K562 treated with DMSO at 1 percent for 48 hours (cell line): ENCODE data around the gene ITFG2. TPM values are rescaled to one million over a fixed set of nuclear protein-coding genes. Genes with fewer than 3 reads are reported as not detected.

Experiments used
- total RNA-seq: library from RNA; unstranded; fragments of 300-600 nt; gene quantifications from 2 replicates; pipeline ENCODE4 v1.2.3, GENCODE V29; 2022; ENCODE audit warnings: low replicate concordance; ENCODE audit errors: extremely low read depth

The ITFG2 gene
- total RNA-seq: not detected in 2 replicates

DNA sequence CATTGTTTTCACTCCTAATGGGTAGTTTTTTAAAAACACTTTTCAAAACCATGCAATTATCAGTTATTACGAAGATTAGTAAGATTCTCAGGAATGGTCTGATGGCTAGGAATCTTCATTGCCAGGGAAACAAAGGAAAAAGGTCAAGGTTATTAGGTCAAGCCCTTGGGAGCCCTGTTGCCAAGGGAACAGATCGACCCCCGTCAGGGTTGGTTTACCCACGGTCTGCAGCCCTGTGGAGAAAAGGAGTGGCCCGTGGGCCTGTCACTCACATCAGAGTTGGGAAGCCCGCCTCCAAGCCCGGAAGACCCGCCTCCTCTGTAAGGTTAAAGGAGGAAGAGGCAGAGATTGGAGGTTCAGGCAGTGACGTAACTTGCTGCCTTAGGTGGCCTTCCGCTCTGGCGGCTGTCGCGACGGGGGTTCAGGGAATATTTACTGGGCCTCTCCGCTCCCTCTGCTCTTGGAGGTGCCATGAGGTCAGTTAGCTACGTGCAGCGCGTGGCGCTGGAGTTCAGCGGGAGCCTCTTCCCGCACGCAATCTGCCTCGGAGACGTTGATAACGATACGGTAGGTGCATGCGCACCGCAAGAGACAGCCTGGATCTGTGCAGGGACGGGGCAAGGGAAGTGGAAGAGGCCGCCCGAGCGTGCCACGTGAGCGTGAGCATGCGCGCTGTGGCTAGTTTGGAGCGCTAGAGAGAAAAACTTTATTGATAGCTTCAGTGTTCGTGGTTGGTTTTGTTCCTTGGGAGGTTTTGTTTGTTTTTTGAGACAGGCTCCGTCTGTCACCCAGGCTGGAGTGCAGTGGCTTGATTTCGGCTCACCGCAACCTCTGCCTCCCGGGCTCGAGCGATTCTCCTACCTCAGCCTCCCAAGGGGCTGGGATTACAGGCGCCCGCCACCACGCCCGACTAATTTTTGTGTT is at the start of gene ITFG2:
ITFG2 (plus strand) TSS at position 379 of the 924 bp plus-strand sequence; CDS start at position 472, 93 bp downstream.

DNA sequence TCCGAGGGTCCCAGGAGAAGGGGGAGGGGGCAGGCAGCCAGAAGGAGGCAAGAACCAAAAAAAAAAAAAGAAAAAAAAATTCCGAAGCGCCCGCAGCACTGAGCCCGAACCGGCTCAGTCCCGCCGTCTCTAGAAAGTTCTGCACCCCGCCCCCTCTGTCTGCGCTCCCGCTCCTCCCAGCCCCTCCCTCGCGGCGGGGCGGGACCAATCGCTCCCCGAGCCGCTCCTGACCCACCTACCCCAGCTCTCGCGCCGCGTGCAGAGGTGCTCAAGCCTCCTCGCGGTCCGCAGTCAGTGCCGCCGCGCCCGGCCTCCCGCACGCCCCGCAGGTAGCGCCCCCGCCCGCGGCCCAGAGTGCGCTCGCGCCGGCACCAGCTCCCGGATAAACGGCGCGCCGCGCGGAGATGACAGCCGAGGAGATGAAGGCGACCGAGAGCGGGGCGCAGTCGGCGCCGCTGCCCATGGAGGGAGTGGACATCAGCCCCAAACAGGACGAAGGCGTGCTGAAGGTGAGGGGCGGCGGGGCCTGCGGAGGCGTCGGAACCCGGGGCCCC is 17.7 kb upstream of the ITFG2 start, which contains the start of gene FKBP4:
FKBP4 (plus strand) TSS at position 235 of the 554 bp plus-strand sequence; CDS start at position 405, 170 bp downstream.

DNA sequence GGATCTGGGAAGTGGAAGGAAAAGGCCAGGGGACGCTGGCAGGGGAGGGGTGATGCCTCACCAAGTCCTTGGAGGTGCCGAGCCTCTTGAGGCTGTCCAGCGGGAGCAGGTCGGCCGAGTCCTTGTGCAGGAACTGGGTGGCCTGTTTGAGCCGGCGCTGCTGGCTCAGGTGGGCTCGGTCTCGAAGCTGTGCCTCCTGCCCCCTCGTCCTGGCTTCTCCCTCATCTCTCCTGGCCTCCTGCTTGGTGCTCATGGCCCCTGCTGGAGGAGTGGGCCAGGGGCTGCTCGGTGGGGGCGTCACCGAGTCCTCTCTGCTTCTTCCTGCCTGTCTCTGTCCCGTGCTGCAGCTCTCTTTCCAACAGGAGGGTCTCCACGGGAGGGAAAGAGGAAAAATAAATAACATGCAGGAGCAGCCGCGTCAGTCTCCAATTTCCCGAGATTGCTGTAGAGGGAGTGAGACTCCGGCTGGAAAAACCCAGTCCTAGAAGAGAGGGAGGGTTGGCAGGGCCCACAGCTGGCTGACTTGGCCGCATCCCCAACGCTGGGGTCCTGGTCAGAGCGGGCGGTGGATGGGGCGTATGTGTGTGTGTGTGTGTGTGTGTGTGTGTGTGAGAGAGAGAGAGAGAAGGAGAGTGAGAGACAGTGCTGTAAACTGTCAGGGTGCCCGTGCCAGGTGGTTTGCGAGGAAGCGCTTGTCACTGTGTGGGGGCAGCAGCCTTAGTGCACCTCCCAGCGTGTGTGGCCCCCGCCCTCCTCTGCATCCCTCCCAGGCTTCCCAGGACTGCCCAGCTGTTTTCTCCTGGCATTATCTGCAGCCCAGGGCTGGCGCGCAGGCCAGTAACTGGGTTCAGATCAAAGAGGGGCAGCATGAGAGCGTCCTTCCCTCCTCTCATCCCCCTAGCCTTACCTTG is 22.4 kb downstream of the ITFG2 start, which contains the start of gene NRIP2:
NRIP2 (minus strand) TSS at position 455 of the 911 bp plus-strand sequence; CDS start at position 403, 52 bp downstream.

DNA sequence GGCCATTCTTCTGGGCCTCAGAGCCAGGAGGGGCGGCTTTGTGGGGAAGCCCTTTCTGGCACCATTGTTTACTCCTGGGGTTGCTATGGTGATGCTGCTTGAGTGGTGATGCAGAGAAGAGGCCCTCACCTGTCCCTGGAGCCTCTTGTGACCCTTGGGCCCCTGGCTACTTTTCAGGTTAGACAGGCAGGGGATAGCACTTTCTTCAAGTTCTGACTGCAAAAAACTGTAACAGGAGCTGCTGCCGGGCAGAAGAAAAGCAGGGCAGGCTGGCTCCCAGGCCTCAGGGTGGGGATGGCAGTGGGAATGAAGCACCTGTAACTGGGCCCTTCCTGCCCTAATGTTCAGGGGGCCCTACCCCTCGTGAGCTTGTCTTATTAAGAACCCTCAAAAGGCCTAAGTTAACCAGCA is 44.6 kb downstream of the ITFG2 start, which contains the start of gene TEX52:
TEX52 (minus strand) TSS at position 19 of the 411 bp plus-strand sequence; CDS start at position 6, 13 bp downstream.

Other genes starting within 250 kb of the ITFG2 start
- not detected in 2 replicates for gene FKBP4, start 17.7 kb upstream of the ITFG2 start, total RNA-seq
- gene NRIP2, start 22.4 kb downstream of the ITFG2 start, total RNA-seq: not detected in 2 replicates
- gene TEX52, start 44.4 kb downstream of the ITFG2 start, total RNA-seq: not detected in 2 replicates
- not detected in 2 replicates for gene FOXM1, start 64.5 kb downstream of the ITFG2 start, total RNA-seq
- not detected in 2 replicates for gene RHNO1, start 64.6 kb downstream of the ITFG2 start, total RNA-seq
- gene TULP3, start 78.2 kb downstream of the ITFG2 start, total RNA-seq: not detected in 2 replicates
- not detected in 2 replicates for gene TEAD4, start 146.7 kb downstream of the ITFG2 start, total RNA-seq